H1 (cell line): ENCODE data around the gene RASSF5. TPM values are rescaled to one million over a fixed set of nuclear protein-coding genes. Genes with fewer than 3 reads are reported as not detected.

Source experiments
- CEBPB ChIP-seq: IDR thresholded peaks from 2 replicates; pipeline ENCODE4 v1.6.1; 2012; ENCODE audit warnings: low read depth, low read length
- CHD1 ChIP-seq: IDR thresholded peaks from 2 replicates; pipeline ENCODE4 v1.6.1; 2012; ENCODE audit warnings: low read depth, low read length, improper control_type of control experiment
- KDM5A ChIP-seq: fragments of 200-600 bp; IDR thresholded peaks from 2 replicates; pipeline ENCODE4 v1.7.1; 2012; ENCODE audit warnings: mild to moderate bottlenecking, low read length, inconsistent platforms, mixed read lengths
- NRF1 ChIP-seq: IDR thresholded peaks from 2 replicates; pipeline ENCODE4 v1.6.1; 2011; ENCODE audit warnings: mild to moderate bottlenecking, low read depth, low read length, improper control_type of control experiment
- SIN3A ChIP-seq, 2 experiments: IDR thresholded peaks in 1 of 2; conservative IDR thresholded peaks in 1 of 2; 2 replicates each; pipeline ENCODE4 v1.6.1; 2011 to 2012; ENCODE audit warnings: low read length in 2 of 2, improper control_type of control experiment in 1 of 2, low read depth in 1 of 2, mild to moderate bottlenecking in 1 of 2
- TEAD4 ChIP-seq: IDR thresholded peaks from 2 replicates; pipeline ENCODE4 v1.6.1; 2012; ENCODE audit warnings: low read depth, low read length, inconsistent platforms, mixed read lengths
- polyA plus RNA-seq, 7 experiments: library from polyadenylated mRNA; depleted of rRNA in 3 of 7; stranded (reverse) in 5 of 7; unstranded in 2 of 7; fragments of >200 nt in 5 of 7; fragments of 200-250 nt in 2 of 7; gene quantifications; 1 replicate in 5 of 7; 2 replicates in 1 of 7; 4 replicates in 1 of 7; pipeline versions ENCODE4 v1.2.1 to v1.2.3, GENCODE V29; 2011 to 2013; ENCODE audit warnings: missing spikeins in 2 of 7, mixed read lengths in 2 of 7
- total RNA-seq: library from RNA; stranded (reverse); fragmentation: NEBNext Ultra II Directional; extraction: Animal tissue kit (Norgen Biotek cat#: 25700); gene quantifications from 2 replicates; pipeline ENCODE4 v1.2.1, GENCODE V29; 2021
- TF ChIP-seq, protein P1 (sequence below): fragments of 300-600 bp; sonication (generic); IDR thresholded peaks from 2 replicates; pipeline ENCODE4 v1.7.1; 2012; ENCODE audit warnings: low read length, moderate library complexity, mild to moderate bottlenecking, inconsistent platforms; ENCODE audit not compliant: insufficient replicate concordance
- TF ChIP-seq, protein P2 (sequence below): IDR thresholded peaks from 2 replicates; pipeline ENCODE4 v1.6.1; 2011; ENCODE audit warnings: low read length, improper control_type of control experiment

Gene RASSF5
- total and polyA plus RNA-seq, 2 of the 8 experiments (the other 6 are each of a cell fraction or from before 2014, with no cell fraction given) = 0.82 to 1.8 TPM

DNA sequence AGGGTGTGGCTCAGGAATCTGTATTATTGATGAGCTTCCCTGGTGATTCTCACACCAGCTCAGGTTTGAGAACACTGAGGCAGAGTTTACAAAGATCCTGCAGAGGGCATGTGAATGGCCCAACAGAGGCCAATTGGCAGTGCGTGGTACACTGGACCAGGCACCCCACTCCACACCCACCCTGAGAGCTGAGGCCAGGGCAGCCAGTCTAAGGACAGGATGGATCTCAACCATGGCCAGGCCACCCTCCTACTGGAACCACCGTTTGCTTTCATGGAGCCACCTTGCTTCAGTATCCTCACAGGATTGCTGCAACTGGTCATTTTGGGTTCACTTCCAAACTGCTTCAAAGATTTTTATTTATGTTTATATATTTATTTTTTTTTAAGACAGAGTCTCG, 7.3 kb upstream of the RASSF5 start (continued):
- TF ChIP-seq, protein P1, sequence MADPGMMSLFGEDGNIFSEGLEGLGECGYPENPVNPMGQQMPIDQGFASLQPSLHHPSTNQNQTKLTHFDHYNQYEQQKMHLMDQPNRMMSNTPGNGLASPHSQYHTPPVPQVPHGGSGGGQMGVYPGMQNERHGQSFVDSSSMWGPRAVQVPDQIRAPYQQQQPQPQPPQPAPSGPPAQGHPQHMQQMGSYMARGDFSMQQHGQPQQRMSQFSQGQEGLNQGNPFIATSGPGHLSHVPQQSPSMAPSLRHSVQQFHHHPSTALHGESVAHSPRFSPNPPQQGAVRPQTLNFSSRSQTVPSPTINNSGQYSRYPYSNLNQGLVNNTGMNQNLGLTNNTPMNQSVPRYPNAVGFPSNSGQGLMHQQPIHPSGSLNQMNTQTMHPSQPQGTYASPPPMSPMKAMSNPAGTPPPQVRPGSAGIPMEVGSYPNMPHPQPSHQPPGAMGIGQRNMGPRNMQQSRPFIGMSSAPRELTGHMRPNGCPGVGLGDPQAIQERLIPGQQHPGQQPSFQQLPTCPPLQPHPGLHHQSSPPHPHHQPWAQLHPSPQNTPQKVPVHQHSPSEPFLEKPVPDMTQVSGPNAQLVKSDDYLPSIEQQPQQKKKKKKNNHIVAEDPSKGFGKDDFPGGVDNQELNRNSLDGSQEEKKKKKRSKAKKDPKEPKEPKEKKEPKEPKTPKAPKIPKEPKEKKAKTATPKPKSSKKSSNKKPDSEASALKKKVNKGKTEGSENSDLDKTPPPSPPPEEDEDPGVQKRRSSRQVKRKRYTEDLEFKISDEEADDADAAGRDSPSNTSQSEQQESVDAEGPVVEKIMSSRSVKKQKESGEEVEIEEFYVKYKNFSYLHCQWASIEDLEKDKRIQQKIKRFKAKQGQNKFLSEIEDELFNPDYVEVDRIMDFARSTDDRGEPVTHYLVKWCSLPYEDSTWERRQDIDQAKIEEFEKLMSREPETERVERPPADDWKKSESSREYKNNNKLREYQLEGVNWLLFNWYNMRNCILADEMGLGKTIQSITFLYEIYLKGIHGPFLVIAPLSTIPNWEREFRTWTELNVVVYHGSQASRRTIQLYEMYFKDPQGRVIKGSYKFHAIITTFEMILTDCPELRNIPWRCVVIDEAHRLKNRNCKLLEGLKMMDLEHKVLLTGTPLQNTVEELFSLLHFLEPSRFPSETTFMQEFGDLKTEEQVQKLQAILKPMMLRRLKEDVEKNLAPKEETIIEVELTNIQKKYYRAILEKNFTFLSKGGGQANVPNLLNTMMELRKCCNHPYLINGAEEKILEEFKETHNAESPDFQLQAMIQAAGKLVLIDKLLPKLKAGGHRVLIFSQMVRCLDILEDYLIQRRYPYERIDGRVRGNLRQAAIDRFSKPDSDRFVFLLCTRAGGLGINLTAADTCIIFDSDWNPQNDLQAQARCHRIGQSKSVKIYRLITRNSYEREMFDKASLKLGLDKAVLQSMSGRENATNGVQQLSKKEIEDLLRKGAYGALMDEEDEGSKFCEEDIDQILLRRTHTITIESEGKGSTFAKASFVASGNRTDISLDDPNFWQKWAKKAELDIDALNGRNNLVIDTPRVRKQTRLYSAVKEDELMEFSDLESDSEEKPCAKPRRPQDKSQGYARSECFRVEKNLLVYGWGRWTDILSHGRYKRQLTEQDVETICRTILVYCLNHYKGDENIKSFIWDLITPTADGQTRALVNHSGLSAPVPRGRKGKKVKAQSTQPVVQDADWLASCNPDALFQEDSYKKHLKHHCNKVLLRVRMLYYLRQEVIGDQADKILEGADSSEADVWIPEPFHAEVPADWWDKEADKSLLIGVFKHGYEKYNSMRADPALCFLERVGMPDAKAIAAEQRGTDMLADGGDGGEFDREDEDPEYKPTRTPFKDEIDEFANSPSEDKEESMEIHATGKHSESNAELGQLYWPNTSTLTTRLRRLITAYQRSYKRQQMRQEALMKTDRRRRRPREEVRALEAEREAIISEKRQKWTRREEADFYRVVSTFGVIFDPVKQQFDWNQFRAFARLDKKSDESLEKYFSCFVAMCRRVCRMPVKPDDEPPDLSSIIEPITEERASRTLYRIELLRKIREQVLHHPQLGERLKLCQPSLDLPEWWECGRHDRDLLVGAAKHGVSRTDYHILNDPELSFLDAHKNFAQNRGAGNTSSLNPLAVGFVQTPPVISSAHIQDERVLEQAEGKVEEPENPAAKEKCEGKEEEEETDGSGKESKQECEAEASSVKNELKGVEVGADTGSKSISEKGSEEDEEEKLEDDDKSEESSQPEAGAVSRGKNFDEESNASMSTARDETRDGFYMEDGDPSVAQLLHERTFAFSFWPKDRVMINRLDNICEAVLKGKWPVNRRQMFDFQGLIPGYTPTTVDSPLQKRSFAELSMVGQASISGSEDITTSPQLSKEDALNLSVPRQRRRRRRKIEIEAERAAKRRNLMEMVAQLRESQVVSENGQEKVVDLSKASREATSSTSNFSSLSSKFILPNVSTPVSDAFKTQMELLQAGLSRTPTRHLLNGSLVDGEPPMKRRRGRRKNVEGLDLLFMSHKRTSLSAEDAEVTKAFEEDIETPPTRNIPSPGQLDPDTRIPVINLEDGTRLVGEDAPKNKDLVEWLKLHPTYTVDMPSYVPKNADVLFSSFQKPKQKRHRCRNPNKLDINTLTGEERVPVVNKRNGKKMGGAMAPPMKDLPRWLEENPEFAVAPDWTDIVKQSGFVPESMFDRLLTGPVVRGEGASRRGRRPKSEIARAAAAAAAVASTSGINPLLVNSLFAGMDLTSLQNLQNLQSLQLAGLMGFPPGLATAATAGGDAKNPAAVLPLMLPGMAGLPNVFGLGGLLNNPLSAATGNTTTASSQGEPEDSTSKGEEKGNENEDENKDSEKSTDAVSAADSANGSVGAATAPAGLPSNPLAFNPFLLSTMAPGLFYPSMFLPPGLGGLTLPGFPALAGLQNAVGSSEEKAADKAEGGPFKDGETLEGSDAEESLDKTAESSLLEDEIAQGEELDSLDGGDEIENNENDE = no peak
- TF ChIP-seq, protein P2, sequence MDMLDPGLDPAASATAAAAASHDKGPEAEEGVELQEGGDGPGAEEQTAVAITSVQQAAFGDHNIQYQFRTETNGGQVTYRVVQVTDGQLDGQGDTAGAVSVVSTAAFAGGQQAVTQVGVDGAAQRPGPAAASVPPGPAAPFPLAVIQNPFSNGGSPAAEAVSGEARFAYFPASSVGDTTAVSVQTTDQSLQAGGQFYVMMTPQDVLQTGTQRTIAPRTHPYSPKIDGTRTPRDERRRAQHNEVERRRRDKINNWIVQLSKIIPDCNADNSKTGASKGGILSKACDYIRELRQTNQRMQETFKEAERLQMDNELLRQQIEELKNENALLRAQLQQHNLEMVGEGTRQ = no peak
- TF ChIP-seq TEAD4 (no peak), CEBPB (no peak), SIN3A (conservative IDR thresholded peaks at IDR 0.05 in 1 of 2, IDR thresholded peaks at IDR 0.05 in 1 of 2; ENCODE audit: low read depth in 1 of 2, low read length in 2 of 2) (no peak), CHD1 (no peak), KDM5A (no peak), NRF1 (no peak)
